HEK293 (cell line): ENCODE measurements around the gene HCRTR2.
A peak's percentile ranks its signal among the peaks of the same experiment; 100 is the strongest.

Experiments used
- CTCF ChIA-PET: fragments of 350-600 bp; formaldehyde crosslinking; extraction: SDS; loops from one replicate; lab custom pipeline; 2021; ENCODE audit warnings: antibody characterized with exemption; lab: Yijun Ruan, JAX
- POLR2A ChIA-PET: fragments of 300-600 bp; formaldehyde crosslinking; extraction: SDS; loops from one replicate; lab custom pipeline; 2020; ENCODE audit warnings: antibody characterized with exemption, inconsistent platforms; lab: Yijun Ruan, JAX
- H3K27ac ChIP-seq: fragments of 200-500 bp; sonication (Bioruptor generic); 2 replicates; pipeline ENCODE4 v1.5.1; 2014; ENCODE audit warnings: low read depth, low read length, control low read depth, inconsistent platforms; ENCODE audit errors: extremely low read depth
- H3K36me3 ChIP-seq, 2 experiments: fragments of 200-500 bp in 1 of 2; sonication (Bioruptor generic) in 1 of 2; 1 replicate in 1 of 2; 2 replicates in 1 of 2; pipeline ENCODE4 v1.5.1; 2014 to 2017; ENCODE audit warnings: inconsistent platforms in 2 of 2, low read length in 2 of 2; ENCODE audit not compliant: control insufficient read depth in 2 of 2, insufficient read depth in 1 of 2
- H3K4me1 ChIP-seq: fragments of 200-500 bp; sonication (Bioruptor generic); 2 replicates; pipeline ENCODE4 v1.5.1; 2014; ENCODE audit warnings: mild to moderate bottlenecking, low read length, inconsistent platforms; ENCODE audit not compliant: control insufficient read depth, insufficient read depth
- H3K4me3 ChIP-seq: 2 replicates; pipeline ENCODE4 v1.5.1; 2011; ENCODE audit warnings: low read depth, mild to moderate bottlenecking, control low read depth, low read length, moderate library complexity
- H3K9me3 ChIP-seq: fragments of 200-500 bp; sonication (Bioruptor generic); 2 replicates; pipeline ENCODE4 v1.5.1; 2014; ENCODE audit warnings: low read depth, low read length, inconsistent platforms; ENCODE audit not compliant: control insufficient read depth, insufficient read depth
- EGR2 ChIP-seq: fragments of 450-650 bp; formaldehyde crosslinking; IDR thresholded peaks from 2 replicates; pipeline ENCODE4 v1.5.1; 2016; ENCODE audit warnings: low read depth, missing biosample characterization, missing genetic modification characterization
- GLI2 ChIP-seq: fragments of 450-650 bp; formaldehyde crosslinking; IDR thresholded peaks from 2 replicates; pipeline ENCODE4; 2017; ENCODE audit warnings: missing biosample characterization, missing genetic modification characterization, low read depth, borderline replicate concordance
- SCRT2 ChIP-seq: fragments of 450-650 bp; formaldehyde crosslinking; IDR thresholded peaks from 2 replicates; pipeline ENCODE4 v1.5.1; 2016; ENCODE audit warnings: missing biosample characterization, missing genetic modification characterization
- ZBTB17 ChIP-seq: fragments of 450-650 bp; formaldehyde crosslinking; IDR thresholded peaks from 2 replicates; pipeline ENCODE4 v1.5.1; 2016; ENCODE audit warnings: missing biosample characterization, missing genetic modification characterization
- ZBTB20 ChIP-seq: fragments of 450-650 bp; formaldehyde crosslinking; IDR thresholded peaks from 2 replicates; pipeline ENCODE4 v1.5.1; 2016; ENCODE audit warnings: missing biosample characterization, missing genetic modification characterization
- ZBTB48 ChIP-seq: fragments of 450-650 bp; formaldehyde crosslinking; IDR thresholded peaks from 2 replicates; pipeline ENCODE4 v1.5.1; 2016; ENCODE audit warnings: missing biosample characterization, missing genetic modification characterization
- ZBTB7A ChIP-seq: fragments of 450-650 bp; formaldehyde crosslinking; IDR thresholded peaks from 2 replicates; pipeline ENCODE4 v1.5.1; 2016; ENCODE audit warnings: low read depth, missing biosample characterization, missing genetic modification characterization
- ZEB2 ChIP-seq: fragments of 450-650 bp; formaldehyde crosslinking; IDR thresholded peaks from 2 replicates; pipeline ENCODE4 v1.5.1; 2016; ENCODE audit warnings: missing biosample characterization, missing genetic modification characterization
- ZFHX2 ChIP-seq: fragments of 450-650 bp; formaldehyde crosslinking; conservative IDR thresholded peaks from 2 replicates; pipeline ENCODE4 v1.5.1; 2016; ENCODE audit warnings: missing biosample characterization, missing genetic modification characterization
- ZIC2 ChIP-seq: fragments of 450-650 bp; formaldehyde crosslinking; IDR thresholded peaks from 2 replicates; pipeline ENCODE4 v1.5.1; 2016; ENCODE audit warnings: missing biosample characterization, missing genetic modification characterization
- ZNF140 ChIP-seq: fragments of 450-650 bp; formaldehyde crosslinking; IDR thresholded peaks from 2 replicates; pipeline ENCODE4 v1.5.1; 2016; ENCODE audit warnings: missing biosample characterization, missing genetic modification characterization
- ZNF335 ChIP-seq: fragments of 450-650 bp; formaldehyde crosslinking; conservative IDR thresholded peaks from 2 replicates; pipeline ENCODE4 v1.5.1; 2016; ENCODE audit warnings: missing biosample characterization, missing genetic modification characterization
- ZNF354C ChIP-seq: fragments of 450-650 bp; formaldehyde crosslinking; IDR thresholded peaks from 2 replicates; pipeline ENCODE4 v1.5.1; 2016; ENCODE audit warnings: missing biosample characterization, missing genetic modification characterization, low read depth, borderline replicate concordance
- ZNF529 ChIP-seq: fragments of 450-650 bp; formaldehyde crosslinking; IDR thresholded peaks from 2 replicates; pipeline ENCODE4 v1.5.1; 2017; ENCODE audit warnings: missing genetic modification characterization, missing biosample characterization; ENCODE audit not compliant: insufficient replicate concordance
- ZNF626 ChIP-seq: fragments of 450-650 bp; sonication (Bioruptor Pico); formaldehyde crosslinking; IDR thresholded peaks from 2 replicates; pipeline ENCODE4 v1.5.1; 2018; ENCODE audit warnings: missing biosample characterization, missing genetic modification characterization, inconsistent platforms
- ZNF76 ChIP-seq: fragments of 450-650 bp; formaldehyde crosslinking; IDR thresholded peaks from 2 replicates; pipeline ENCODE4; 2016; ENCODE audit warnings: low read depth, missing biosample characterization, missing genetic modification characterization, borderline replicate concordance
- ZSCAN16 ChIP-seq: fragments of 450-650 bp; formaldehyde crosslinking; IDR thresholded peaks from 2 replicates; pipeline ENCODE4 v1.5.1; 2016; ENCODE audit warnings: missing biosample characterization, missing genetic modification characterization
- TF ChIP-seq, protein P1 (sequence below): fragments of 450-650 bp; formaldehyde crosslinking; IDR thresholded peaks from 2 replicates; pipeline ENCODE4 v1.5.1; 2016; ENCODE audit warnings: missing biosample characterization, missing genetic modification characterization
- TF ChIP-seq, protein P2 (sequence below): fragments of 450-650 bp; formaldehyde crosslinking; IDR thresholded peaks from 2 replicates; pipeline ENCODE4 v1.5.1; 2016; ENCODE audit warnings: missing biosample characterization, missing genetic modification characterization
- TF ChIP-seq, protein P3 (sequence below): fragments of 450-650 bp; formaldehyde crosslinking; IDR thresholded peaks from 2 replicates; pipeline ENCODE4 v1.5.1; 2016; ENCODE audit warnings: missing biosample characterization, missing genetic modification characterization
- TF ChIP-seq, protein P4 (sequence below): fragments of 450-650 bp; formaldehyde crosslinking; conservative IDR thresholded peaks from 2 replicates; pipeline ENCODE4 v1.5.1; 2016; ENCODE audit warnings: low read depth, missing biosample characterization, missing genetic modification characterization

Gene HCRTR2

DNA sequence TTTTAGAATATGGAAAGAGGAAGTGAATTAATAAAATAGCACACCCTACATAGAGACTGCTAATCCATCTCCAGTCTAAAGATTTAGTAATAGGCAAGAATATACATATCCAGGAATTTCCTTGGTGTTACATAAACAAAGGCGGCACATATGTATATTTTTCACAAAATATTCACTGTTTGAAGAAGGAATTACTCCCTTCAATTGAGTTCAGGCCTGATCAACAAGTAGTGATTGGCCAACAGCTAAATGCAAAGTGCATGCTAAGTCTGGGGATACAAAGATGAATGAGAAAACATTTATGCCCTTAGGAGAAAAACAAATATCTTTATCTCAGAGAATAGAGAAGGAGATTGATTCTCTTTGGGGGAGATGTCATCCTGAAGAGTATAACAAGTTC, 6.5 kb upstream of the HCRTR2 start:
- TF ChIP-seq ZEB2 (tag by site-specific recombination), result no peak
- TF ChIP-seq ZBTB7A (tag by site-specific recombination), result no peak
- 0 out of 2 replicates have a peak, but pooled peaks have one; percentile 38 for TF ChIP-seq SCRT2 (tag by site-specific recombination)
- TF ChIP-seq ZNF626 (tag by site-specific recombination), result no peak
- ChIA-PET CTCF (interaction anchor here (1.2 kb wide), 1 partner anchor 14 kb away, joined by 4 read pairs; no protein-coding TSS in a partner anchor), POLR2A (no interaction called here)
- no peak overlapping the region for H3K4me3 ChIP-seq
- no peak overlapping the region for H3K27ac ChIP-seq
- H3K9me3 ChIP-seq, result no peaks in the 10 kb centered on the region
- H3K36me3 ChIP-seq, result no peaks in the 10 kb centered on the region
- H3K4me1 ChIP-seq, result no peaks in the 10 kb centered on the region

DNA sequence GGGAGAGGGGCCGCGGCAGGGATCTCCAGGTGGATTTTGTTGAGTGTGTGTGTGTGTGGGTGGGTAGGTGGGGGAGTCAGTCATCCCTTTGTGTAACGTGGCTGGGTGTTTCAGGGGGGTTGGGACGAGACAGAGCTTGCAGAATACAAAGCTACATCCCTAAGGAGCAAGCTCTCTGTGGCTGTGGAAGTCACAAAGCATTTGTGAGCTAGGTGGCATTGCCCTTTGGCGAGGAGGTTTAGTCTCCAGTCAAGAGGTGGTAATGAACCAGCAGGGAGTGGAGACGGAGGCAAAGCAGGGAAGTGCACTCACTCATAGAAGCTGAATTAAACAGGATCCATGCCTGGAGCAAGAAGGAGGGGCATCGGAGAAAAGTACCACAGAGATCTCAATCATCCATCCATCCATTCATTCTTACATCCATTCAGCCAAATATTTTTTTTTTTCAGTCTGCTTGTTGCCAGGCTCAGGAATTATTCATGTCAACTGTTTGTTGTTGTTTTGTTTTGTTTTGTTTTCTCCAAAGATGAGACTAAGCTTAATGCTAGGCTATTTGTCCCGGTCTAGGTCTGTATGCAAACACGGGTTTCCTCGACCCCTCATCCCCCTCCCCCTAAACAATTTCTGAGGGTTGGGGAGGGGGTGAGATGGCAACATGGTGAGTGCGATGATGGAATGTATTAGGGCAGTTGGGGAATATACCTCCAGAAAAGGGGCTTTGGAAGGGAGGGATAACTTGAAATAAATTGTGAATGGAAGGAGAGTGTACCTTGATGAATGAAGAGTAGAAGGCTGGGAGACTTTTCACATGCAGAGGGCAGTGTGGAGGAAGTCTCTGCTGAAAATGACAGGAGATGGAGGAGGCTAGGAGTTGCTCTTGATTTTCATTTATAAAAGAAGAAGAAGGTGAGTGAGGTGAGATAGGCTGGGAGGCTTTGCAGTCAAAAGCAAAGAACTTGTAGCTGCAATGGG, 1.0 kb downstream of the HCRTR2 start:
- ChIA-PET CTCF (interaction anchor here (0.5 to 1.8 kb wide), 6 partner anchors 9 to 1188 kb away, joined by 3 to 9 read pairs (median 4); no protein-coding TSS in a partner anchor), POLR2A (interaction anchor here (0.6 kb wide), 1 partner anchor 87 kb away, joined by 5 read pairs; no protein-coding TSS in a partner anchor)
- no peak overlapping the region for H3K27ac ChIP-seq
- H3K4me3 ChIP-seq, result peak overlapping the region; percentile 31
- H3K9me3 ChIP-seq, result no peaks in the 10 kb centered on the region
- H3K4me1 ChIP-seq, result peaks cover 8% of the 10 kb centered on the region; the same call in 1 of the 2 replicates
- no peaks in the 10 kb centered on the region for H3K36me3 ChIP-seq
- TF ChIP-seq, protein P1, sequence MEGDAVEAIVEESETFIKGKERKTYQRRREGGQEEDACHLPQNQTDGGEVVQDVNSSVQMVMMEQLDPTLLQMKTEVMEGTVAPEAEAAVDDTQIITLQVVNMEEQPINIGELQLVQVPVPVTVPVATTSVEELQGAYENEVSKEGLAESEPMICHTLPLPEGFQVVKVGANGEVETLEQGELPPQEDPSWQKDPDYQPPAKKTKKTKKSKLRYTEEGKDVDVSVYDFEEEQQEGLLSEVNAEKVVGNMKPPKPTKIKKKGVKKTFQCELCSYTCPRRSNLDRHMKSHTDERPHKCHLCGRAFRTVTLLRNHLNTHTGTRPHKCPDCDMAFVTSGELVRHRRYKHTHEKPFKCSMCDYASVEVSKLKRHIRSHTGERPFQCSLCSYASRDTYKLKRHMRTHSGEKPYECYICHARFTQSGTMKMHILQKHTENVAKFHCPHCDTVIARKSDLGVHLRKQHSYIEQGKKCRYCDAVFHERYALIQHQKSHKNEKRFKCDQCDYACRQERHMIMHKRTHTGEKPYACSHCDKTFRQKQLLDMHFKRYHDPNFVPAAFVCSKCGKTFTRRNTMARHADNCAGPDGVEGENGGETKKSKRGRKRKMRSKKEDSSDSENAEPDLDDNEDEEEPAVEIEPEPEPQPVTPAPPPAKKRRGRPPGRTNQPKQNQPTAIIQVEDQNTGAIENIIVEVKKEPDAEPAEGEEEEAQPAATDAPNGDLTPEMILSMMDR, result peak; percentile 37; the same call in 1 of the 2 replicates
- TF ChIP-seq ZBTB20 (tag by site-specific recombination) (peak; percentile 31; the same call in 1 of the 2 replicates), ZSCAN16 (no peak), ZBTB48 (peak; percentile 64; the same call in 1 of the 2 replicates), GLI2 (no peak), ZFHX2 (tag by site-specific recombination) (peak; percentile 64), ZNF76 (tag by site-specific recombination) (no peak), ZNF354C (no peak), ZNF140 (tag by site-specific recombination) (no peak), ZNF335 (tag by site-specific recombination) (peak; percentile 12; the same call in 1 of the 2 replicates), ZNF529 (tag by site-specific recombination) (peak; percentile 83), ZIC2 (tag by site-specific recombination) (0 out of 2 replicates have a peak, but pooled peaks have one; percentile 23), ZBTB17 (tag by site-specific recombination) (peak; percentile 91), EGR2 (peak; percentile 64; the same call in 1 of the 2 replicates)
- TF ChIP-seq, protein P2, sequence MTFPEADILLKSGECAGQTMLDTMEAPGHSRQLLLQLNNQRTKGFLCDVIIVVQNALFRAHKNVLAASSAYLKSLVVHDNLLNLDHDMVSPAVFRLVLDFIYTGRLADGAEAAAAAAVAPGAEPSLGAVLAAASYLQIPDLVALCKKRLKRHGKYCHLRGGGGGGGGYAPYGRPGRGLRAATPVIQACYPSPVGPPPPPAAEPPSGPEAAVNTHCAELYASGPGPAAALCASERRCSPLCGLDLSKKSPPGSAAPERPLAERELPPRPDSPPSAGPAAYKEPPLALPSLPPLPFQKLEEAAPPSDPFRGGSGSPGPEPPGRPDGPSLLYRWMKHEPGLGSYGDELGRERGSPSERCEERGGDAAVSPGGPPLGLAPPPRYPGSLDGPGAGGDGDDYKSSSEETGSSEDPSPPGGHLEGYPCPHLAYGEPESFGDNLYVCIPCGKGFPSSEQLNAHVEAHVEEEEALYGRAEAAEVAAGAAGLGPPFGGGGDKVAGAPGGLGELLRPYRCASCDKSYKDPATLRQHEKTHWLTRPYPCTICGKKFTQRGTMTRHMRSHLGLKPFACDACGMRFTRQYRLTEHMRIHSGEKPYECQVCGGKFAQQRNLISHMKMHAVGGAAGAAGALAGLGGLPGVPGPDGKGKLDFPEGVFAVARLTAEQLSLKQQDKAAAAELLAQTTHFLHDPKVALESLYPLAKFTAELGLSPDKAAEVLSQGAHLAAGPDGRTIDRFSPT (tag by site-specific recombination), result 0 out of 2 replicates have a peak, but pooled peaks have one; percentile 30
- TF ChIP-seq, protein P3, sequence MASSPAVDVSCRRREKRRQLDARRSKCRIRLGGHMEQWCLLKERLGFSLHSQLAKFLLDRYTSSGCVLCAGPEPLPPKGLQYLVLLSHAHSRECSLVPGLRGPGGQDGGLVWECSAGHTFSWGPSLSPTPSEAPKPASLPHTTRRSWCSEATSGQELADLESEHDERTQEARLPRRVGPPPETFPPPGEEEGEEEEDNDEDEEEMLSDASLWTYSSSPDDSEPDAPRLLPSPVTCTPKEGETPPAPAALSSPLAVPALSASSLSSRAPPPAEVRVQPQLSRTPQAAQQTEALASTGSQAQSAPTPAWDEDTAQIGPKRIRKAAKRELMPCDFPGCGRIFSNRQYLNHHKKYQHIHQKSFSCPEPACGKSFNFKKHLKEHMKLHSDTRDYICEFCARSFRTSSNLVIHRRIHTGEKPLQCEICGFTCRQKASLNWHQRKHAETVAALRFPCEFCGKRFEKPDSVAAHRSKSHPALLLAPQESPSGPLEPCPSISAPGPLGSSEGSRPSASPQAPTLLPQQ (tag by site-specific recombination), result 0 out of 2 replicates have a peak, but pooled peaks have one; percentile 36
- TF ChIP-seq, protein P4, sequence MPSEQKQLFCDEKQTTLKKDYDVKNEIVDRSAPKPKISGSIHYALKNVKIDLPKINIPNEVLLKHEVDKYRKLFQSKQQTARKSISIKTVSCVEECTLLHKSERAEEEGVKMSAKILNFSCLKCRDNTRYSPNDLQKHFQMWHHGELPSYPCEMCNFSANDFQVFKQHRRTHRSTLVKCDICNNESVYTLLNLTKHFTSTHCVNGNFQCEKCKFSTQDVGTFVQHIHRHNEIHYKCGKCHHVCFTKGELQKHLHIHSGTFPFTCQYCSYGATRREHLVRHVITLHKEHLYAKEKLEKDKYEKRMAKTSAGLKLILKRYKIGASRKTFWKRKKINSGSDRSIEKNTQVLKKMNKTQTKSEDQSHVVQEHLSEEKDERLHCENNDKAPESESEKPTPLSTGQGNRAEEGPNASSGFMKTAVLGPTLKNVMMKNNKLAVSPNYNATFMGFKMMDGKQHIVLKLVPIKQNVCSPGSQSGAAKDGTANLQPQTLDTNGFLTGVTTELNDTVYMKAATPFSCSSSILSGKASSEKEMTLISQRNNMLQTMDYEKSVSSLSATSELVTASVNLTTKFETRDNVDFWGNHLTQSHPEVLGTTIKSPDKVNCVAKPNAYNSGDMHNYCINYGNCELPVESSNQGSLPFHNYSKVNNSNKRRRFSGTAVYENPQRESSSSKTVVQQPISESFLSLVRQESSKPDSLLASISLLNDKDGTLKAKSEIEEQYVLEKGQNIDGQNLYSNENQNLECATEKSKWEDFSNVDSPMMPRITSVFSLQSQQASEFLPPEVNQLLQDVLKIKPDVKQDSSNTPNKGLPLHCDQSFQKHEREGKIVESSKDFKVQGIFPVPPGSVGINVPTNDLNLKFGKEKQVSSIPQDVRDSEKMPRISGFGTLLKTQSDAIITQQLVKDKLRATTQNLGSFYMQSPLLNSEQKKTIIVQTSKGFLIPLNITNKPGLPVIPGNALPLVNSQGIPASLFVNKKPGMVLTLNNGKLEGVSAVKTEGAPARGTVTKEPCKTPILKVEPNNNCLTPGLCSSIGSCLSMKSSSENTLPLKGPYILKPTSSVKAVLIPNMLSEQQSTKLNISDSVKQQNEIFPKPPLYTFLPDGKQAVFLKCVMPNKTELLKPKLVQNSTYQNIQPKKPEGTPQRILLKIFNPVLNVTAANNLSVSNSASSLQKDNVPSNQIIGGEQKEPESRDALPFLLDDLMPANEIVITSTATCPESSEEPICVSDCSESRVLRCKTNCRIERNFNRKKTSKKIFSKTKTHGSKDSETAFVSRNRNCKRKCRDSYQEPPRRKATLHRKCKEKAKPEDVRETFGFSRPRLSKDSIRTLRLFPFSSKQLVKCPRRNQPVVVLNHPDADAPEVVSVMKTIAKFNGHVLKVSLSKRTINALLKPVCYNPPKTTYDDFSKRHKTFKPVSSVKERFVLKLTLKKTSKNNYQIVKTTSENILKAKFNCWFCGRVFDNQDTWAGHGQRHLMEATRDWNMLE (tag by site-specific recombination), result 0 out of 2 replicates have a peak, but pooled peaks have one; percentile 12
